GM15510 (cell line): Measurements from ENCODE around the gene SLC25A45.

Source experiments
- POLR2A ChIP-seq: IDR thresholded peaks from 3 replicates; pipeline ENCODE4 v1.6.1; 2011; ENCODE audit warnings: borderline replicate concordance; ENCODE audit not compliant: insufficient read length; ENCODE audit errors: extremely low read depth

Gene SLC25A45

DNA sequence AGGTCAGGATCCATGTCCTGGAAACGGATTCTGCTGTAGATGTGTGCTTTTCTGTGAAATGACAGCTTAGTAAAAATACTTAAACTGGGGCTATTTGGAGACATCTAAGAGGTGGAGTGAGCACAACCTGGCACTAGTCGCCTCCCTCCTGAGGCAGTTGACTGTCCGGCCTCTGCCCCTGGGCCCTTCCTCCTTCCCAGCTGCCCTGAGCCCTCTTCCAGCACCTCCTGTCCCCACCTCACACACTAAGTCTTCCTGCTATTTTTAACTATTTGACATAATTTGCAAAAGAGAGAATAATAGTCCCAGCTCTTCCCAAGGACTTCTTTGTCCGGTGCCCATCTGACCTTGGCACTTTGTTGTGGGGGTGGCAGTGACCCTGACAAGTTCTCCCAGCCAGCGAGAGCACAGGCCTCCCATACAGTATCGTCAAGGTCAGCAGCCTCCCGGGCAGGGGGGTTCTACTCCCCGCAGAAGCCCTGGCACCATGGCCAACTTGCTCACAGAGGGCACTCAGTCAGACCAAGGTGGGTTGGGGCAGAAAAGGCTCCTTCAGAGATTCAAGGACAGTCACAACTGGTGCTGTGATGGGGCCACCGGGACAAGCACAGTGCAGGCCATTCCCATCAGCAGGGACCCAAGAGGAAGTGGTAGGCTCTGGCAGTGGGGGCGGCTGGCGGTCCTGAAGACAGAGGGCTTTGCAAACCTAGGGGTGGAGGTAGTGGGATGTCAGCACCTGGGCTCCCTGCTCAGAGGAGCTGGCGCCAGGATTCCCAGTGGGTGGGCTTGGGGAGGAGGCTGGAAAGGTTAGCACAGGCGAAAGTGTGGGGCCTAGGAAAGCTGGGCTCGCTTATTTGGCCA is 34.6 kb upstream of the SLC25A45 start:
- no peak for TF ChIP-seq POLR2A

DNA sequence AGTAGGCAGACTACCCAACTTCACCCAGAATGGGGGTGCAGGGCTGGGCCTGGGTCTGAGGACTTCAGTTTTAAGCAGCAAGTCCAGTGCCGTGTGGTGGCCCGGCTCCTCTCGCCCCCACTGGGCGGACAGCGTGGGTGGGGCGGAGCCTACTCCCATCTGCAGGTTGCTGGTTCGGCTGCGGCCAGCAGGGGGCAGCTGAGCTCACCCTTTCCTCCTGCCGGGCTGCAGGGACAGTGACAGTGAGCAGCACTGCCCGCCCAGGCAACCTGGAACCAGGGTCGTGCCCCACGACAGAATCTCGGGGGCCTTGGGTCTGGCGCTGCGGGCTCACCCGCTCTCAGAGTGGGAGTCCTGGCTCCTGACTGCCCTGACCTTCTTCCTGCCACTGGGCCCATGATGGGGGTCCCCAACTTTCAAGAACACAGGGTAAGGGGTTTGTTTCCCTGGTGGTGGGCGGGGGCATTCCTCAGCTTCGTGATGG is 33.9 kb upstream of the SLC25A45 start:
- no peak for TF ChIP-seq POLR2A

DNA sequence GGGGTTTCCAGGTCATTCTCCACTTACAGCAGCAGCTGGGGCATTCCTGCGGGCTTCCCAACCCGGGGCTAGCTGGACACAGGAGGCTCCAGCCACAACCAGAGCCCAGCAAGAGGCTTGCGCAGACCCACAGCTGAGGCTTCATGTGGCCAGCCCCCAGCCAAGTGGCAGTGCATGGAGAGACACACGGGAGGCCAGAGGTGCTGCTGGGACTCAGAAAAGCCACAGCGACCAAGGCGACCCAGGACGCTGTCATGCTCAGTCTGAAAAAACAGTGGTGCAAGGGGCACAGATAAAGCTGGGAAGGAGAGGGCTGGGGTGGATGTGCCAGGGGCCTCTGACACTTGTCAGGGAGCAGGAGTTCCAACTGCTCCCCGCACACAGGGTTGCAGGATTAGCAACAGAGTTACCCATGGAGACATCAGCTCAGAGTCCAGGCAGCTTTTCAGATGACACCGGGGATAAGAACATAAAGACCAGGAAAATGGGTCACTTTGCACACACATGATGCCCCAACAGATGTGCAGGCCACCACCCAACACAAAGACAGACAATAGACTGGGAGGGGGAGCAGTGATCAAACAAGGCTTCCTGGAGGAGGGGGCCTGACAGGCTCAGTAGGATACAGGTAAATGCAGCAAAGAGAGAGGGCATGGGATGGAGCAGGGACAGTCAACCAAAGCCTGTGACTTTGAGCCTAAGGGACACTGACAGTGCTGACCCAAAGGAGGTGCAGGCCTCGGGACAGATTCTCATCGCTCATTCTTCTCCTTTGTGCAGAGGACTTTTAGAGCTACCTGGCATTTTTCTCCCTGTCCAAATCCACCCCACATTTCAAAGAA is 33.3 kb upstream of the SLC25A45 start:
- no peak for TF ChIP-seq POLR2A

DNA sequence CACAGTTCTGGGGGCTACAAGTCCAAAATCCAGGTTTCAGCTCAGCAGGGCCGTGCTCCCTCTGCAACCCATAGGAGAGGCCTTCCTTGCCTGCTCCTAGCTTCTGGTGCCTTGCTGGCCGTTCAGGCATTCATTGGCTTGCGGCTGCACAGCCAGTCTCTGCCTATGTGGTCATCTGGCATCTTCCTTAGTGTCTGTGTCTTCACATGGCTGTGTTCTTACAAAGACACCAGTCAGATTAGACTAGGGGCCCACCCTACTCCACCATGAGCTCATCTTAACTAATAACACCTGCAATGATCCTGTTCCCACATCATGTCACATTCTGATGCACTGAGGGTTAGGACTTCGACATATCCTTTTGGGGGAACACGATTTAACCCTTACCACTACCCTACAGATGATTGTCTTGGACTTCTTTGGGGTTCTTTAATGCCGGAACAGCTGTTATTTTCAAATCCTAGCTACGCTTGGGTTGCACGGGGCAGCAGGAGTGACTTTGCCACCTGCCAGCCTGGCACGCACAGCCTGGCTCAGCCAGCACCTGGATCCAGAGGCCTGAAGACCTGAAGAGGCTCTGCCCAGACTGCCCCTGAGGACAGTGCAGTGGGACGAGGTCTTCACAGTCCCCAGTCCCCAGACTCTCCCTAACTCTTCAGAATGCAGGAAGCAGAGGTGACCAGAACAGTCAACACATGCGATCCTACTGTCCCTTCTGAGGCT is 32.5 kb upstream of the SLC25A45 start:
- TF ChIP-seq POLR2A: no peak

DNA sequence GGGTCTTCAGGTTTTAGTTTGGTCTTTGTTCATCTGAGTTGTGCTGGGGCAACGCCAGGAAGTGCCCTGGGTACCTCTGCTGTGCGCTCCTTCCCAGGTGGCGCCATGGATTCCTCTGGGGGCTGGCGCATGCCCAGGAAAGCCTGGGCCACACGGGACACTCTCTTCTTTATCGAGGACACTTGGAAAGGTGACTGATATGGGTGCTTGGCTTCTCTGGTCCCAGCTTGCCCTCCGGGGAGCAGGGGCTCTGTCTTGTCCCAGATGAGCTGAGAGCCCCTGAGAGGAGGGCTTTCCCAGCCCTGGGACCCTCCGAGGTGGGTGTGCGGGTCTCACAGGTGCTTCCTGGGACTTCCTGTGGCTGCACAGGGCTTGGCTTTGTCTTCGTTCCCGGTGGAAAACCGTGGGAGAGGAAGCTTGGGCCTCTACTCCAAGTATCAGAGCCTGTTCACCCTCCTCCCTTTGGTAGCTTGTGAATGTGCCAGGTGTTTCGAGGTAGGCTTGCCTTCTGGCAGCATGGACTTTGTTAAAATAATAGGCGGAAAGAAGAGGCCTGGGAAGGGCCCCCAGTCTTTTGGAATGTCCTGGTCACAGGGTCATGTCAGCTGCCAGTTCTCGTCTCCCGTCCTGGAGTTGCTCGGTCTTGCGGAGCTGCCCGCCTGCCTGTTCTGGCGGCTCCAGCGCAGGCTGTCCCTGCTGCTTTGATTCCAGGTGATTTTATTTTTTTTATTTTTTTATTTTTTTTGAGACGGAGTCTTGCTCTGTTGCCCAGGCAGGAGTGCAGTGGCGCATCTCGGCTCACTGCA is 30.0 kb upstream of the SLC25A45 start:
- TF ChIP-seq POLR2A: no peak

DNA sequence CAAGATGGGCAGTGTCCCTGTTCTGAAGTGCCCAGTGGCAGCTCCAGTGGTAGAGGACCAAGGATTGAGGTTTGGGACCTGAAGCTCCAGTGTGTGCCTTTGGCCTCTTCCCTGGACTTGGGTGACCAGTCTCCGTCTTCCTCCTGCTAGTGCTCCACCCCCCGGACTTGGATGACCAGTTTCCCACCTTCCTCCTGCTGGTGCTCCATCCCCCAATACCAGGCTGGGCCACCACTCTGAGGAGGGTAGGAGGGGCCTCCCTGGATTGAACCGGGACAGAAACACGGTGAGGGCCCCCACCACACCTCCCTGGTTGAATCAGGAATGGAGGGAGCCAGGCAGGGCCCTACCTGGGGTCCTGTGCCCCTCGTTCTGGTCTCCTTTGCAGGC is 29.2 kb upstream of the SLC25A45 start:
- TF ChIP-seq POLR2A: no peak

DNA sequence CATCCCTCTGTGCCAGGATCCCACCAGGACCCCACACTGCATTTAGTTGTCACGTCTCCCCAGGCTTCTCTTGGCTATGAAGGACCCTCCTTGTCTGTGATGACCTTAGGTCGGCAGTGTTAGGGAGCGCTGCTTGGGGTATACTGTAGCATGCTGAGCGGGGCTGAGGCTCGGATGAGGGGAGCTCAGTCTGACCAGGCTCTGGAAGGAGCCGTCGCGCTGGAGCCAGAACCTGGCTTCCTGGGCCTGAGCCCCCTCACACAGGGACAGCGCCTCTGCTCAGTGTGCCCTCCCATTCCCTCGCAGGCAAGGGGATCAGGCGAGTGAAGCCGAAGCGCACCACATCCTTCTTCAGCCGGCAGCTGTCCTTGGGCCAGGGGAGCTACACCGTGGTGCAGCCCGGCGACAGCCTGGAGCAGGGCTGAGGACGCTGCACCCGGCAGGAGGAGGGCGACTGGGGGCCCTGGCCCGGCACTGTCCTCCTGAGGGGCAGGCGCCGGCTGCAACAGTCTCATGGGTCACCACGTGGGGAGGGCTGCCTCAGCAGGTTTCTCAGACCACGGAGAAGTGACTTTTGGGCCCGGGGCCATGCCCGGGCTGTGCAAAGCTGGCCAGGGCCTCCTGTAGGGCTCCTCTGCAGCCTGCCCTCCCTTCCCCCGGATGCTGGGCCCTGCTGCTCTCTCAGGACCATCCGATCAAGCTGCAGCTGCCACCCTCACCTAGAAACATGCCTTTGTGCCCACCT is 28.7 kb upstream of the SLC25A45 start:
- no peak for TF ChIP-seq POLR2A

DNA sequence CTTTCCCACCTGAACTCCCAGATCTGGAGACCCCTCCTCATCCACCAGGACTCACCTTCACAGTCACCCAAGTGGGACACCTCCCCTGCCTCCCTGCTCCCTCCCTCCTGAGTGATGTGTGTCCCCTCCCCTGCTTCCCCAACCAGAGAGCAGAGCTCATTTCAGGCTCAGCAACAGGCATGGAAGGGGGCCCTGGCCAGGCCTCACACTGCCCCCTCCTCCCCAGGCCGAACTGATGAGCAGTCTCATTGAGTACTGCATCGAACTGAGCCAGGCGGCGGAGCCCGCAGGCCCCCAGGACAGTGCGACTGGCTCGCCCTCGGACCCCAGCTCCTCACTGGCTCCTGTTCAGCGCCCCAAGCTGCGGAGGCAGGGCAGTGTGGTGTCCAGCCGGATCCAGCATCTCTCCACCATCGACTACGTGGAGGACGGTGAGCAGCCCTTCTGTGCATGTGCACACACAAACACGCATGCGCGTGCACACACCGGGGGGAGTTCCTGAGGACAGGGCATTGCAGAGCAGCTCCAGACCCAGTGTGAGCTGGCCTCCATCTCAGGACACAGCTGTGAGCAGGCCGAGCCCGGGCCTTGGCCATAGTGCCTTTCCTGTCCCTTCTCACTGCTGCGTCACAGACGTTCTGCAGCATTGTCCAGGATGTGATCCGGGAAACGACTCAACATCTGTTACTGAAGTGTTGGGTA is 22.3 kb upstream of the SLC25A45 start:
- no peak for TF ChIP-seq POLR2A

DNA sequence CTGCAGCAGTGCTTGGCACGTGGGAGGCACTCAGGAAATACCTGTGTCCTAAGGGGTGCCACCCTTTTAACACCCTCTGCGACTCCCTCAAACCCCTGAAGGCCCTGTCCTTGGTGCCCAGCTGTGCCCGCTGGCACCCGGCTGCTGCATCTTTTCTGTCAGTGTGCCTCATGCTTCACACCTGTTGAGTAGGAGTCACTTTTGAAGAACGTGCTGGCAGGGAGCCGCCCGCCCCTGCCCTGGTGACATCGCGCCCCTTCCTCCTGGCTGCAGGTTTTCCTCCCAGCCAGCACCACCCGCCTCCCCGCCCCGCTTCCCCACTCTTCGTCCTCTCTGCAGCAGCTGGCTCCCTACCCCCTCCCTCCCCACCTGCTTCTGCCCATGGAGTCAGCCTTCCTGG is 21.8 kb upstream of the SLC25A45 start:
- no peak for TF ChIP-seq POLR2A

DNA sequence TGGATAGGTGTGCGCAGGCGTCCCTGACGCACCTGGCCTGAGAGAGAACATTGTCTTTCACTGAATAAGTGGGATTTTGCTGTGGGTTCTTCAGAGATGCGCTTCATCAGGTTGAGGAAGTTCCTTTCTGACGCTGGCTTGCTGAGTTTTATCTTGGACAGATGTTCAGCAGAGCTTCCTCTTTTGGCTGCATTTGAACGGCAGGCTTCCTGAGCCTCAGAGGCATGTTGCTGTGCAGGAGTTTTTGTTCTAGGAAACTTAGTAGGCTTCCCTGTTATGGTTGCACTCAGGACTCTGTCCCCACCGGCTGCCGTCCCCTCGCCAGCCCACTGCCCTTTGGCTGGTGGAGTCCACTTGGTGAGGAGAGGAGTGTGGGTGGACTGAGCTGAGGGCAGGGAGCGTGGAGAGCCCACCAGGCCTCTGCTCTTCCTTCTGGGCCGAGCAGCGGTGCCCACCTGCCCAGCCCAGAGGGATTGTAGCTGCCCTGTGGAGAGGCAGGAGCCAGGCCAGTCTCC is 21.2 kb upstream of the SLC25A45 start:
- no peak for TF ChIP-seq POLR2A

DNA sequence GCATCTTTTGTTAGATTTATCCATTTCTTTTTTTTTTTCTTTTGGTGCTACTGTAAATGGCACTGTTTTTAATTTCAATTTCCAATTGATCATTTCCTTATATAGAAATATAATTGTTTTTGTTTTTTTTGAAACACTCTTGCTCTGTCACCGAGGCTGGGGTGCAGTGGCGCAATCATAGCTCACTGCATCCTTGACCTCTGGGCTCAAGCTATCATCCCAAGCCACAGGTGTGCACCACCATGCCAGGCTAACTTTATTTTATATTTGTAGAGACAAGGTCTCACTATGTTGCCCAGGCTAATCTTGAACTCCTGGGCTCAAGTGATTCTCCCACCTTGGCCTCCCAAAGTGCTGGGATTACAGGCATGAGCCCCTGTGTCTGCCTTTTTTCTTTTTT is 20.3 kb upstream of the SLC25A45 start:
- TF ChIP-seq POLR2A: no peak

DNA sequence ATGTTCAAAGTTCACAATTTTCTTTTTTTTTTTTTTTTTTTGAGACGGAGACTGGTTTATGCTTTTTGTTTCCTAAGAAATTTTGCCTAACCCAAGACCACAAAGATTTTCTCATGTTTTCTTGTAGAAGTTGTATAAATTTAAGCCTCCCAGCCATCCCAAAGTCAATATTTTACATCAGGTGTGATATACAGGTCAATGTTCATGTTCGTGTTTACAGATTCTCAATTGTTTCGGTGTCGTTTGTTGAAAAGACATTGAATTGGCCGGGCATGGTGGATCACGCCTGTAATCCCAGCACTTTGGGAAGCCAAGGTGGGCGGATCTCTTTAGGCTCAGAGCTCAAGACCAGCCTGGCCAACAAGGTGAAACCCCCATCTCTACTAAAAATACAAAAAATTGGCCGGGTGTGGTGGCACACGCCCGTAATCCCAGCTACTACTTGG is 19.4 kb upstream of the SLC25A45 start:
- no peak for TF ChIP-seq POLR2A

DNA sequence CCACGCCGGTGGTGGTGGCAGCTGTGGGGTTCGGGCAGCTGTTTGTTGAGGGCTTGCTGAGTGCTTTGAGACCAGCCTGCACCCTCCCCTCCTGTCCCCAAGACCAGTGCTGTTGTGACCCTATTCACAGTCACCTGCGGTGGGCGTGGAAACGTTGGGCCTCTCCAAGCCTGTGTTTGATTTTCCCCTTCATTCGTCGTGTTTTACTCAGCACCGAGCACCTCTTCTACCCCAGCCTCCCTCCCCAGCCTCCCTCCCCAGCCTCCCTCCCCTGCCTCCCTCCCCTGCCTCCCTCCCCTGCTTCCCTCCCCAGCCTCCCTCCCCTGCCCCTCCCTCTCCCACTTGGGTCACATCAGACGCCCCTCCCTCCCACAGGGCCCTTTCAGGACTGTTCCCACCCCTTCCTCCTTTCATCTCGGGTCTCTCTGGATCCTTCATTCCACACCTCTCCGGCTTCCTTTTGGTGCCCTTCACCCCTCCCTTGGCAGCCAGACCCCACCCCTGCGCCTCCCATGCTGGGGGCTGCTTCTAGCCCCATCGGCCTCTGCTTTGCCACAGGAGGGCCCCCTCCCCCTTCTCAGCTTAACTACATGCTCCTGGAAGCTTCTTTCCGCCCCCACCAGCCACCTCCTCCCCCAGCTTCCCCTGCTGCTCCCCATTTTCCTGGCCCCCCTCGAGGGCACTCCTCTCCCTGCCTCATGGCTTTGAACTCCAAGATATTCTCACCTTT is 18.8 kb upstream of the SLC25A45 start:
- no peak for TF ChIP-seq POLR2A
